GM23248 (cell line): Measurements from ENCODE around the gene MXD1.

ENCODE experiments used
- EZH2 ChIP-seq: fragments of 200-600 bp; sonication (generic); IDR thresholded peaks from 2 replicates; pipeline ENCODE4 v1.6.1; 2018; ENCODE audit warnings: antibody characterized with exemption, mild to moderate bottlenecking; ENCODE audit not compliant: insufficient read depth, poor library complexity, severe bottlenecking
- EZH2phosphoT487 ChIP-seq: fragments of 200-600 bp; sonication (generic); IDR thresholded peaks from 2 replicates; pipeline ENCODE4 v1.6.1; 2018; ENCODE audit warnings: antibody characterized with exemption, moderate library complexity, mild to moderate bottlenecking, low read depth; ENCODE audit not compliant: insufficient read depth

- TF ChIP-seq EZH2 (no peak), EZH2phosphoT487 (no peak)
Observed at GRCh38 chr2:69933839-69934613, 19.1 kb downstream of the MXD1 start.
